GM21381 (cell line): ENCODE data around the gene LETM1.

ENCODE experiments used
- ATAC-seq: cut with Tn5 transposase; IDR thresholded peaks from one replicate; pipeline ENCODE4 v1.9.1; 2021; ENCODE audit warnings: mild to moderate bottlenecking, moderate library complexity; ENCODE audit not compliant: unreplicated experiment

LETM1 gene

DNA sequence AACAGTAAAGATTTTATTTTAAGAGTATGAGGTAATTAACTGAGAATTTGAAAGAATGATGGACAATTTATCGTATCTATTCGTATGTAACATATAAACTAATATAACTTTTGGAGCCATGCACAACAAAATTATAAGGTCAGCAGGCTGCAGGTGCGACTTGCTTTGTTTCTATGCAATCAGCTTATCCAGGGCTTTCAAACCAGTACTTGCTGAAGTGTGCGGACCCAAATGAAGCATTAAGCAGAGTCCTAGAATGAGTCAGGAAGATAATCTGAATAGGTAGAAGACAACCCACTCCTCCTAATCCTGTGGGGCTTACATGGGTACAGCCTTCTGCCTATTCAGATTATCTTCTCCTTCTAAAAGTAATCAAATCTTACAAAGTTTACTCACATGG lies 17.3 kb upstream of the LETM1 start:
- ATAC-seq: no peak

DNA sequence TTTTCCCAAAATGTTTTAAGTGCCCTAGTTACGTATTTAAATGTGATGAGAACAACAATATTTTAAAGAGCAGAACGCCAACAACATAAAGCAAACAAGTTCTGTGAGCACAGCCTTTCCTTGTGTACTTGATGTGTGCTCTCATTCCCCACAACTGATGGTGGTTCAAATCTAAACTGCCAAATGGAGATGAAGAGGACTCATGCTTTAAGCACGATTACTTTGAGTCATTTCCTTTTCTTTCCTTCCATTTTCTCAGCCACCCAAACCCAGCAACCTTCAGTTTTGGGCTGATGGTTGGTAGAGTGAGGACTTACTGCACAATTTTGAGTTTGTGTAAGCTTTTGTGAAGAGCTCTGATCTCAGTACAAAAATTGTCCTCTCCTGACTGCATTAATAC lies 16.9 kb upstream of the LETM1 start:
- ATAC-seq: no peak

DNA sequence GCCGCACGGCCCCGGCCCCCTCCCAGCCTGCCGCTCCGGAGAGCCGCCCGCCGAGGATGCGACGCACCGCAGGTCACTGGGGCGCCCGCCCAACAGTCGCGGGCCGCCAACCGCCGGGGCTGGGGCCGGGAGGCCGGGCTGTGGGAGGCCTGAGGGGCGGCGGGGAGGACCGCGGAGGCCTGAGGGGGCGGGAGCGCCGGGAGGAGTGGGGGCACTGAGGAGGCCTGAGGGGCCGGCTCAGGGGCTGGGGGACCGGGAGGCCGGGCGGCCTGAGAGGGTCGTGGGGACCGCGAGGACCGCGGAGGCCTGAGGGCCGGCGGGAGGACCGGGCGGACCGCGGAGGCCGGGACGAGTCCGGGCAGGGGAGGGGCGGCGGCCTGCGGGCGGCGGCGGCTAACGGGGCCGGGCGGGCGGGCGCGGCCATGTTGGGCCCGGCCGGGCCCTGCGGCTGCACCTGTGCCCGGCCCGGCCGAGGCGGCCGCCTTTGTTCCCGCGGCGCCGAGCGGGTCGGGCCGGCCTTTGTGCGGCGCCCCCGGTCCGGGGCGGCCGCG lies 15.6 kb upstream of the LETM1 start:
- peak; percentile 15 for ATAC-seq

DNA sequence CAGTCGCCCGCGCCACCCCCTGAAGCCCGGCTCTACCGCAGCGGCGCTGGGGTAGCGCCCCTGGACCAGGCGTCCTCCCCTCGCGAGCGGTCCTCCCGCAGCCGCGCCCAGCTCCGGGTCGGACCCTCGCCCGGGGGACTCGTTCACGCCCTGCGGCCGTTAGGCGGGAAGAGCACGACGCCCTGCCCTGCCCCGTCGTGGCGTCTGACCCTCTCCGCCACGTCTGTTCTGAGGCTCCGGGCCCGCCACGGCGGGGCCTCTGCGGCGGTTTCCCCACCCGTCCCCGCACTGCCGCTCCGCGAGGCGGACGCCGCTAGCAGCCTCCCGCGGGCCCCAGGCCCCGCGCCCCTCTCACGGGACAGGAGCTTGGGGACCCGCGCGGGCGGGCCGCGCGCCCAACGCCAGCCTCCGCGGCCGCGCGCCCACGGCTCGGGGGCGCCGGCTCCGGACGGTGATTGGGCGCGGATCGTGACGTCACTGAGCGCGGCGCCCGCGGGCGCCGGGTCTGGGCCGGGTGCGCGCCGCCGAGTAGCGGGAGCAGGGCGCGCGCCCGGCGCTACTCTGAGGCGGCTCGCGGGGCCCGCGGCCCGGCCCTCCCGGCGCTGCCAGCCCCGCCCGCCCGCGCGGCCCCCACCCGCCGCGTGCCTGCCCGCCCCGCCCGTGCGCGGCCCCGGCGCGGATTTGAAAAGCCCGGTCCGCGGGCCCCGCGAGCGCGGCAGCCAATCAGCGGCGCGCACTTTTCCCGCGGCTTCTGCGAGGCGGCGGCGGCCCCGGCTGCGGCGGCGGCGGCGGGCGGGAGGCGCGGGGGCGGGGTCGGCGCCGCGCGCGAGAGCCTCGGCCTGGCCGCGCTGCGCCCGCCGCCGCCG lies 14.9 kb upstream of the LETM1 start, which contains the start of gene NSD2:
NSD2 (plus strand) TSS at position 816 of the 866 bp plus-strand sequence. CDS start 29,262 bp downstream, outside the sequence.
- peak; percentile 66 for ATAC-seq

DNA sequence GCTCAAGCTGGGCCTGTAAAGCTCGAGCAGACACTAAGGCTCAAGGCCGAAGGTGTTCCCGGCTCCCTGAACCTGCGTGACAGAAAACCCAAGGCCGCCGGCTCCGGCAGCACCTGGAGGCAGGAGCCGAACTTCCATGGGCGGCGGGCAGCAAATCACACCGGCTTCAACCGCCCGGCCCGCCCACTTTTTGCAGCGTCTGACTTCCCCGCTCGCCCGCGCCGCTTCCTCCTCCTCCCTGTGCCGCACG lies 14.3 kb upstream of the LETM1 start:
- peak; percentile 38 for ATAC-seq

DNA sequence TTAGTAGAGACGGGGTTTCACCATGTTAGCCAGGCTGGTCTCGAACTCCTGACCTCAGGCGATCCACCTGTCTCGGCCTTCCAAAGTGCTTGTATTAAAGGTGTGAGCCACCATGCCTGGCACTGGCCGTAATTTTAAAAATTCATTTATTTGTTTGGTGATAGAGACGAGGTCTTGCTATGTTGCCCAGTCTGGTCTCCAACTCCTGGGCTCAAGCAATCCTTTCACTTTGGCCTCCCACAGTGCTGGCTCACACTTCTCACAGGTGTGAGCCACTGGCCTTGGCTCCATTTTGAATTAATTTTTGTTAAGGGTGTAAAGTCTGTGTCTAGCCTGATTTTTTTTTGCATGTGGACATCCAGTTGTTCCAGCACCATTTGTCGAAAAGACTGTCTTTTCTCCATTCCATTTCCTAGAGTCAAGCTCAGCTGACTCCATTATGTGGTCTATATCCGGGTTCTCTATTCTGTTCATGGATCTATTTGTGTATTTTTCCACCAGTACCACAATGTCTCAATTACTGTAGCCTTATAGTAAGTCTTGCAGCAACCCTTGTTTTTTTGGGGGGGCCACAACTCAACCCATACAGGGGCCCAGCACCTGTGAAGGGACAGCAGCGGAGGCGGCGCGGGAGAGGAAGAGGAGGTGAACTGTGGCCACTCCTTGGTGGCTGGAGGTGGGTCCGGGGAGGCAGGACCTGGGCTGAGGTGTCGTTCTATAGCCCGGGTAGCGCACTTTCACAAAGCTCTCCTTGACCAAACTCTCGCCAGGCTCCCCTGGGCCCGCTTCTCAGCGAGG lies 13.8 kb upstream of the LETM1 start:
- peak; percentile 1 for ATAC-seq

DNA sequence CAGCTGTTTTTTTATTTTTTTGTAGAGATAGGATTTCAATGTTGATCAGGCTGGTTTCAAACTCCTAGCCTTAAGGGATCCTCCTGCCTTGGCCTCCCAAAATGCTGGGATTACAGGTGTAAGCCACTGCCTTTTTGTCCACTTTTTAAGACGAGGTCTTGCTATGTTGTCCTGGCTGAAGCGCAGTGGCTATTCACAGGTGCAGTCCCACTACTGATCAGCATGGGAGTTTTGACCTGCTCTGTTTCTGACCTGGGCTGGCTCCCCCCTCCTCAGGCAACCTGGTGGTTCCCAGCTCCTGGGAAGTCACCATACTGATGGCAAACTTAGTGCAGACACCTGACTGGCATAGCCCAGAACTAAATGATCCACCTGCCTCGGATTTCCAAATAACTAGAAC lies 13.0 kb upstream of the LETM1 start:
- no peak for ATAC-seq

DNA sequence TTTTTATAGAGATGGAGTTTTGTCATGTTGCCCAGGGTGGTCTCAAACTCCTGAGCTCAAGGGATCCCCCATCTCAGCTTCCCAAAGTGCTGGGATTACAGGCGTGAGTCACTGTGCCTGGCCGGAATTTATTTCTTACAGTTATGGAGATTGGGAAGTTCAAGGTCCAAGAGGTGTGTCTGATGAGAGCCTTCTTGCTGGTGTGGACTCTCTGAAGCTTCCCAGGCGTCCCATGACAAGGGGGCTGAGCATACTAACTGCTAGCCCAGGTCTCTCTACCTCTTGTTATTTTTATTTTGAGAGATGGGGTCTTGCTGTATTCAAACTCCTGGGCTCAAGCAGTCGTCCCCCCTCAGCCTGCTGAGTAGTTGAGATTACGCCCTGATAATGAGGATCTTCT lies 12.3 kb upstream of the LETM1 start:
- ATAC-seq: no peak

DNA sequence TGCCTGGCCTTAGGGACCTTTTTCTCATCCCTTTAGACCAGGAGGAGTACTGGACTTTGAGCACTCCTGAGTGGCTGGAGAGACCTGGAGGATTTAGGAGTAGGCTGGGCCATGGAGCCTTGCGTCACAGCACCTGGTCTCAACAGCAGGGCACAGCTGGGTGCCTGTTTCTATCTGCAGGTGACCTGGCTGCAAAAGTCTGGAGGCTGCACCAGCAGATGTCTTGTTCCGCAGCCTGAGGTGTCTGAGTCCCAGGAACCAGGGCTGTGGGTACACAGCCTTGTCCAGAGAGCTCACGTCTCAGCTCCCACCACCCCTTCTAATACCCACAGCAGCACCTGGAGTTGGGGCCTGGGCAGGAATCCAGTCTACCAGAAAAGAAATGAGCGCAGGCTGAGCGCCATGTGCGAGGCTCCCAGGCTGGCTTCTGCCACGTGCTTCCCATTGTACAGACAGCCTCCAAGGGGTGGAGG lies 10.3 kb upstream of the LETM1 start:
- ATAC-seq: no peak

DNA sequence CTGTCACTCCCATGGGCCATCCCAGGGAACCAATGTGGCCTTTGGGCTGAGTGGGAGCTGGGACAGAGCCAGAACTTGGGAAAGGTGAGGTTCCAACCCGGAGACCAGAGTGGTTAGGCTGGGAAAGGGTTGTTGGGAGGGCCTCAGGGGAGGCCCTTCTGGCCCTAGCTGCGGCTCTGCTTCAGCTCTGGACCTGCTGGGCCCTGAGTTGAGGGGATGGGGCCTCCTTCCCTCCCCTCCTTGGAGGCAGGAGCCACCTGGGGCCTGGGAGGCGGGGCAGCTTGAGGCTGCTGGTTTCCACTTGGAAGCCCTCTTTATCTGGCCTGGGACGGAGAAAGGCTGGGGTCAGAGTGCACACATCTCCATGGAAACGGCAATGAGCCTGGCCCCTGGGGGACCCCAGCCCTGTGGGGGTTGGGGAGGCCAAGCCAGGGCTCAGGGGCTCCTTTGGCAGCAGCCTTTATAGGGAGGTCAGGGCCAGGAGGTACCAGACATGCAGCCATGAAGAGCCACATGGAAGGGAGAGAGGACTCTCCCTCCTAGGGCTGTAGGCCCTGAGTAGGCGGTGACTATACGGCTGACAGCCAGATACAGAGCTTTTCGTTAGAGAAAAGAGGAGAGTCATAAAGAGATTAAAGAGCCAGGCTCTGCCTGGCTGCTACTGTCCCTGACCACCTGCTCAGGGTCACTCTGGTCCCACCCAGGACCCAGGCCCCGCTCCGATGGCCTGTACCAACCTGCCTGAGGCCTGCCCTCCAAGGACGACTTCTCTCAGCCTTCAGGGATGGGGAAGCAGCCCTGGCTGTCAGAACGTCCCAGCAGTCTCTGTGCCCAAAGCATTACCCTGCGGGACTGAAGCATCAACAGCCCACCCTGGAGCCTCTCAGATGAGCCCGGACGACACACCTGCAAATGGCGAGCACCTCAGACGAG lies 8.4 kb upstream of the LETM1 start:
- ATAC-seq: no peak

DNA sequence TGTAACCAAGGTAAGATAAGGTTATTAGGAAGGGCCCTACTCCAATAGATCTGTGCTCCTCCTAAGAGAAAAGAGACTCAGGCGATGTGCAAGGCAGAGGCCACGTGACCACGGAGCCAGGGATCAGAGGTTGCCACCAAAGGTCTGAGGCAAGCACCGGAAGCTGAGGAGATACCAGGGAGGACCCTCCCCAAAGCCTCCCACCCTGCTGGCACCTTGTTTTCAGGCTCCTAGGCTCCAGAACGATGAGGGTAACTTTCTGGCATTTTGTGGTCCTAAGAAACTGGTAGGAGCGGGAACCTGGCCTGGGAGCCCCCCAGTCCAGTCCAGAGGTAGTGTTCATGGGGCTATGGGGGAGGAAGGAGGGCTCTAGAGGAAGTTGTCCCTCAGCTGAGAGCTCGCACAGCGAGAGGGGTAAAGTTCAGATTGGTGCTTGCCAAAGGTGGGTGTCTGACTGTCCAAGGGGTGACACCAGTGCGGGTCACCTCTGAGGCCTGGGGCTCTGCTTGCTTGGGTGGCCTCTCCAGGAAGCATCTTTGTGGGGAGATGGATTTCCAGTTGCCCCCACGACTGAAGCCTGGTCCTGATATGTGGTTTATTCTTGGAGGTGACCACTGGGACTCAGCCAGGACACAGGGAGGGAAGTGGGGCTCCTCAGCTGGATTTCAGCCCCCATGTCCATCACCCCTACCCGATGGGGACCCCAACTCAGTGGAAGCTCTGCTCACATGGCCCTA lies 7.5 kb upstream of the LETM1 start:
- no peak for ATAC-seq

DNA sequence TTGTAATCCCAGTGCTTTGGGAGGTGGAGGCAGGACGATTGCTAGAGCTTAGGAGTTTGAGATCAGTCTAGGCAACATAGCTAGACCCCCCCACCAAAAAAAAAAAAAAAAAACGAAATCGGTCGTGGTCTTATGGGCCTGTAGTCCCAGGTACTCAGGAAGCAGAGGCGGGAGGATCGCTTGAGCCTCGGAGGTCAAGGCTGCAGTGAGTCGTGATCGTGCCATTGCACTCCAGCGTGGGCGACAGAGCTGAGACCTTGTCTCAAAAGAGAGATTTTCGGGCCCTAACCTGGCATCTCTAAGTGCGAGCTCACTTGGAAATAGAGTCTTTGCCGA lies 7.0 kb upstream of the LETM1 start:
- ATAC-seq: no peak

DNA sequence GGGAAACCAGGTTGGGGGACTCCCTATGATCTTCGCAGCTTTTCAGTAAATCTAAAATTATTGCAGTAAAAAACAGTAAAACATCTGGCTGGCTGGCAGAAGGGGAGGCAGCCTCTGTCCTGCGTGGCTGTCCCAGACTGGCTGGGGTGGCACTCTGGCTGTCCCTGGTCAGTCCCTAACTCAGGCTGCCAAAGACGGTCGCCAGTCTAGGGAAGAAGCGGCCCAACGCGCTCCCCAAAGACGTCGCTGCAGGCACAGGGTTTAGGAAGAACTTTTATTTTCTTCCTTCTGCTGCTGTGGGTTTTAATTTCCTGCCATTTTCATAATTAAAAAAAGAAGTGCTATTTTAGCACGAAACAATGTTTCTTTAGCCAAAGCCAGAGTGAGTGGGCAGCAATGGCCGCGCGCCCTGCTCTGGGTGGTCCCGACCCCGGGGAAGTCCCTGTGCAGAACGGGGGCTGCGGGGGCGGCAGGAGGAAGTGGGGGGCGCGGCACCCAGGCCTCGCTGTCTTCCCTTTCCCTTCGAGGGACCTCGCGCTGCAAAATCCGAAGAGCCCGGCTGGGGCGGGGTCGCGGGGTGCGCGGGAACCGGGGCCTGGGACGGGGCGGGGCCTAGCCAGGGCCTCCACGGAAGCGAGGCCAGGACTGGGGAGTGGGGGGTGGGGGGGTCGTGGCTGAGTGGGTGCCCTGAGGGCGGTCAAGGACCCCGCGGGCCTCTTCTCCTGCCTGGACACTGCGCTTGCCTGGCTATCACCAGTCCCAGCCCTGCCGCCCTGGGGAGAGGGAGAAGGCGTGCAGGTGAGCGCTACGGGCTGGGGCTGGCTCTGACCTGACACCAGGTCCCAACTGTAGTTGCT lies 6.3 kb upstream of the LETM1 start:
- no peak for ATAC-seq

DNA sequence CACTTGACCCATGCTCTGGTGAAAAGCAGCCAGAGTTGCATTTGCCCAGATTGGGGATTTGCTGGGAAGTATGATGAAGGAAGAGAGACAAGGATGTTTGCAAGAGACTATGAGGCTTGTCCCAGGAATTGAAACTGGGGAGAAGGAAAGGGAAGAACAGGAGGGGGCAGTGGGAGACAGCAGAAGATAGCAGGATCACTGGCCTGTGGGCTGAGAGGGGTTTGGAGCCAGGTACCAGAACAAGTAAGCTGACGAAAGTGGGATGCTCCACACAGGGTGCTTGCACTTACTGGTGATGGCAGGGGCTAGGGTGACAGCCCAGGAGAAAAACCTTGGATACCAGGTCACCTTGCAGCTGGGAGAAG lies 3.4 kb upstream of the LETM1 start:
- ATAC-seq: no peak

DNA sequence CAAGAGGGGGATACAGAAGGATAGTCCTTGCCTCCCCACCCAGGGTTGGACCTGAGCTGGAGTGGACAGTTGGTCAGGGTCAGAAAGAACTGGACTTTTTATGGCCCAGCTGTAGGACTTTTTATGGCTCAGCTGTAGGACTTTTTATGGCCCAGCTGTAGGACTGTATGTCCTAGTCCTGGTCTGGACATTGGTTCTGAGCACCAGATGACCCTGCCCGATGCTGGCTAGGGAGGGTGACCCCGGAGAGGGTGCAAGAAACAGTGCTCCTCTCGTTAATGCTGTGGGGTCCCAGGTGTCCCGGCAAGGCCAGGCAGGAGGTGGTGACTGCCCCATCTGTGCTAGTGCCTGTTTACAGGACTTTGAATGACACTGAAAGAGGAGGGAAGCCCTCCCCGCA lies 2.0 kb upstream of the LETM1 start:
- no peak for ATAC-seq

DNA sequence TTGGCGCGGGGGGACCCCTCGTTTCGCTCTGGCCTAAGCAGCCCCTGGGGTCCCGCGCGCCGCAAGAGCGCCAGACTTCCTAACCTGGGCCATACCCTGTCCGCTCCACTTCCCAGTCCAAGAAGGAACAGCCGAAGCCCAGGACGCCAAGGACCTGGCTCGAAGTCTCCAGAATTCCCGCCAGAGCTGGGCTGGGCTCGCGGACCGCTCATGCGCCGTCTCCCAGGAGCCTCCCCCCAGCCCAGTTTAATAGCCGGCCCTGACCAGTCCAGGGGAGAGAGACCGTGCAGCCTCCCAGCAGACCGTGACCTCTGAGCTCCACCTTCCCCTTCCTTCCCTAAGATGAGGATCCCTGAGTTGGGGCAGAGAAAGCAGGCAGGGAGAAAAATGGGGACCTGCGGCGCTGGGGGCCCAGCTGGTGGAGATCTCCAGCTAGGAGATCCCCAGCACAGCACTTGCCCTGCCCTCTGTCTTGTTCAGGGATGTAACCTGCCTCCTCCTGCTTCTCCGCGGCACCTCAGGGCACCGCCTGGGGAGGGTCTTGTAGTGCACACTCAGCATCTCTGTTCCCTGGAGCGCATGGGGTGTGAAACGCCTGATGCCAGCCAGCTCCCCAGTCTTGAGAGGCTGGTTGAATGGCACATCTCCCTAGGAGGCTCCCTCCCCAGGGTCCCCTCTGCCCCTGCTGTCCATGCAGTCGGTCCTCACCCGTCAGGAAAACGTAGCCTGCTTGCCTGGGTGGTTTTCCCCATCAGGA lies 1.2 kb upstream of the LETM1 start:
- no peak for ATAC-seq

DNA sequence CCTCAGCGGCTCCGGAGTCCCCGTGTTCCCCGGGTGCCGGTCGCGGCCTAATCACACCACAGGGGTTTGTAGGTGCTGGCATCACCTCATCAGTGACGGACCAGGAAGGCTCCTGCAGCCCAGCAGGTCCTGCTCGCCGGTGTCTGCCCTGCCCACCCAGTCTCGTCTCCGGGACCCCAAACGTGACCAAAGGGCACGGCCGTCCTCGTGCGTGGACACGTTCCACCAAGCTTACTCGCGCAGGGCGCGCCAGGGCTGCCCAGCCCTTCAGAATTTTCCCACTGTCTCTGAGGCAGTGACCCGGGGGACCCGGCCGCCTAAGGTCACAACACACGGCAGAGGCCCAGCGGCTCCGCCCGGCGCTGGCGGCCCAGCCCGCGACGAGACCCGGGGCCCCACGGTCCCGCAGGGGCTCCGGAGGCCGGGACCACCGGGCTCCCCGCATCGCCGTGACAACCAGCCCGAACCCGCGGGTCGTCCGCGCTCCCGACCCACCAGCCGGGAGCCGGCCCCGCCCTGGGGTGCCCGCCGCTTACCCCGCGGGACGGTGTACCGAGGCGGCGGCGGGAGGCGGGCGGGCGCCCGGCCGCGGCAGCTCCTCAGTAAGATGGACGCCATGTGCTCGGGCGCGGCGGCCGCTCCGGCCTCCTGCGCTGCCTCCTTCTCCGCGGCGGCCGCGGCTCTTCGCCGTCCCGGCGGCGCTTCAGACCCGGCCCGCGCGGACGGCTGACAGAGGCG lies 454 bp downstream of the LETM1 start:
- ATAC-seq: peak; percentile 36

DNA sequence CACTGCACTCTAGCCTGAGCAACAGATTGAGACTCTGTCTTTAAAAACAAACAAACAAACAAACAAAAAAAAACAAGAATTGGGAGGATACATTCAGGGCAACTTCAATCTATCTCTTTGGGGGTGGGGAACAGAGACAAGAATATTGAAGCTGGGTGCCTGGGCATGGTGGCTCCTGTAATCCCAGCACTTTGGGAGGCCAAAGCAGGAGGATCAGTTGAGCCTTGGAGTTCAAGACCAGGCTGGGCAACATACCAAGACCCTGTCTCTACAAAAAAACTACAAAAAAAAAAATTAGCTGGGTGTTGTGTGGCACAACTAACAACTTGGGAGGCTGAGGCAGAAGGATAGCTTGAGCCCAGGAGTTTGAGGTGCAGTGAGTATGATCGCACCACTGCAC lies 1.2 kb downstream of the LETM1 start:
- ATAC-seq: no peak
